HCT116 (cell line): ENCODE data around the gene KDM7A. TPM values are rescaled to one million over a fixed set of nuclear protein-coding genes. Genes with fewer than 3 reads are reported as not detected.

ENCODE experiments used
- ATAC-seq: fragments of 200-7000 bp; cut with Tn5 transposase; 2 replicates; pipeline ENCODE4 v1.9.1; 2020; ENCODE audit warnings: mild to moderate bottlenecking, moderate library complexity
- BruUV-seq: library from RNA; stranded (reverse); fragments of 400-500 nt; replicated peaks from 2 replicates; lab custom pipeline; 2021; lab: Mats Ljungman, UMichigan
- CTCF ChIA-PET: fragments of 300-600 bp; sonication (Branson Sonifier 250); formaldehyde crosslinking; loops from one replicate; lab custom pipeline; 2021; ENCODE audit warnings: antibody characterized with exemption; lab: Charles Lee
- POLR2A ChIA-PET: fragments of 300-600, 350-600 bp; sonication (Branson Sonifier 250); formaldehyde crosslinking; loops from one replicate; lab custom pipeline; 2021; ENCODE audit warnings: antibody characterized with exemption; lab: Charles Lee
- RAD21 ChIA-PET, 2 experiments: fragments of 300-600 bp; sonication (Branson Sonifier 250); formaldehyde crosslinking; loops; one replicate each; lab custom pipeline; 2023; ENCODE audit warnings: low total read pairs in 2 of 2; ENCODE audit not compliant: uncharacterized antibody in 2 of 2, unreplicated experiment in 2 of 2, low non-redundant PET in 1 of 2; lab: Charles Lee
- DNase-seq: peaks from one replicate; pipeline ENCODE4 v3.0.0-alpha.2; 2010; ENCODE audit warnings: low read depth, low spot score
- H2AFZ ChIP-seq: fragments of 200-600 bp; shearing (Covaris generic), sonication (generic); 2 replicates; pipeline ENCODE4 v1.6.1; 2017; ENCODE audit warnings: low read depth, mixed run types, mixed read lengths, antibody characterized with exemption, low read length; ENCODE audit not compliant: poor library complexity, severe bottlenecking
- H3K27ac ChIP-seq: 2 replicates; pipeline ENCODE4 v1.5.1; 2012; ENCODE audit warnings: low read depth, low read length
- H3K27me3 ChIP-seq: fragments of 200-600 bp; sonication (generic); 2 replicates; pipeline ENCODE4 v1.6.1; 2016; ENCODE audit warnings: mixed run types, low read length, mixed read lengths; ENCODE audit not compliant: insufficient read depth
- H3K36me3 ChIP-seq, 2 experiments: fragments of 200-500 bp in 1 of 2; fragments of 200-600 bp in 1 of 2; sonication (Bioruptor generic) in 1 of 2; sonication (generic) in 1 of 2; 2 replicates each; pipeline versions ENCODE4 v1.5.1 to v1.6.1; 2014 to 2016; ENCODE audit warnings: low read length in 2 of 2, inconsistent platforms in 1 of 2, mixed read lengths in 1 of 2, mixed run types in 1 of 2; ENCODE audit not compliant: insufficient read depth in 2 of 2, control insufficient read depth in 1 of 2
- H3K4me1 ChIP-seq, 2 experiments: fragments of 200-600 bp in 1 of 2; sonication (generic) in 1 of 2; 2 replicates each; pipeline versions ENCODE4 v1.5.1 to v1.6.1; 2012 to 2017; ENCODE audit warnings: low read length in 2 of 2, inconsistent platforms in 1 of 2, mild to moderate bottlenecking in 1 of 2, mixed read lengths in 1 of 2, mixed run types in 1 of 2, moderate library complexity in 1 of 2; ENCODE audit not compliant: insufficient read depth in 2 of 2, control insufficient read depth in 1 of 2
- H3K4me2 ChIP-seq: fragments of 200-600 bp; sonication (generic); 2 replicates; pipeline ENCODE4 v1.6.1; 2017; ENCODE audit warnings: mixed run types, low read length, mixed read lengths
- H3K4me3 ChIP-seq, 2 experiments: fragments of 200-600 bp in 1 of 2; sonication (generic) in 1 of 2; replicated peaks in 1 of 2; 2 replicates each; pipeline ENCODE4 v1.5.1; 2011 to 2016; ENCODE audit warnings: low read length in 2 of 2, control low read depth in 1 of 2, low read depth in 1 of 2, mild to moderate bottlenecking in 1 of 2, mixed read lengths in 1 of 2, mixed run types in 1 of 2
- H3K79me2 ChIP-seq: fragments of 200-600 bp; sonication (generic); 2 replicates; pipeline ENCODE4 v1.6.1; 2017; ENCODE audit warnings: mild to moderate bottlenecking, mixed run types, low read length, moderate library complexity, mixed read lengths; ENCODE audit not compliant: insufficient read depth
- H3K9ac ChIP-seq: fragments of 200-600 bp; sonication (generic); 2 replicates; pipeline ENCODE4 v1.6.1; 2016; ENCODE audit warnings: low read length, mixed read lengths
- H3K9me2 ChIP-seq: fragments of 200-600 bp; sonication (generic), shearing (Covaris generic); 2 replicates; pipeline ENCODE4 v1.6.1; 2017; ENCODE audit warnings: mixed run types, mild to moderate bottlenecking, moderate library complexity; ENCODE audit not compliant: insufficient read depth
- H3K9me3 ChIP-seq, 2 experiments: fragments of 200-500 bp in 1 of 2; fragments of 200-600 bp in 1 of 2; sonication (Bioruptor generic) in 1 of 2; sonication (generic) in 1 of 2; 2 replicates each; pipeline ENCODE4 v1.6.1; 2014 to 2017; ENCODE audit warnings: low read length in 2 of 2, mixed read lengths in 2 of 2, inconsistent platforms in 1 of 2, low read depth in 1 of 2, mild to moderate bottlenecking in 1 of 2, mixed run types in 1 of 2, moderate library complexity in 1 of 2; ENCODE audit not compliant: control insufficient read depth in 1 of 2, insufficient read depth in 1 of 2
- H4K20me1 ChIP-seq: fragments of 200-600 bp; sonication (generic), shearing (Covaris generic); 2 replicates; pipeline ENCODE4 v1.6.1; 2017; ENCODE audit warnings: mixed run types, mild to moderate bottlenecking, moderate library complexity; ENCODE audit not compliant: insufficient read depth
- CEBPB ChIP-seq: IDR thresholded peaks from 2 replicates; pipeline ENCODE4 v1.6.1; 2012; ENCODE audit warnings: low read depth
- CTCF ChIP-seq, 3 experiments: fragments of 200-600 bp in 1 of 3; sonication (generic) in 1 of 3; IDR thresholded peaks in 2 of 3; conservative IDR thresholded peaks in 1 of 3; 2 replicates each; pipeline ENCODE4 v1.5.1; 2012 to 2017; ENCODE audit warnings: low read depth in 2 of 3, low read length in 2 of 3, antibody characterized with exemption in 1 of 3, borderline replicate concordance in 1 of 3, control low read depth in 1 of 3, mild to moderate bottlenecking in 1 of 3, mixed read lengths in 1 of 3, mixed run types in 1 of 3, moderate library complexity in 1 of 3; ENCODE audit not compliant: insufficient read depth in 1 of 3
- EGR1 ChIP-seq: IDR thresholded peaks from 2 replicates; pipeline ENCODE4 v1.6.1; 2012; ENCODE audit warnings: low read depth
- EZH2phosphoT487 ChIP-seq: fragments of 200-600 bp; IDR thresholded peaks from 2 replicates; pipeline ENCODE4 v1.6.1; 2018; ENCODE audit warnings: antibody characterized with exemption, borderline replicate concordance
- JUND ChIP-seq: IDR thresholded peaks from 2 replicates; pipeline ENCODE4 v1.6.1; 2012
- MAX ChIP-seq: IDR thresholded peaks from 2 replicates; pipeline ENCODE4 v1.6.1; 2012
- POLR2AphosphoS5 ChIP-seq: IDR thresholded peaks from 2 replicates; pipeline ENCODE4 v1.6.1; 2011; ENCODE audit warnings: mild to moderate bottlenecking, low read depth, low read length, moderate library complexity
- SIN3A ChIP-seq: IDR thresholded peaks from 2 replicates; pipeline ENCODE4 v1.6.1; 2012; ENCODE audit warnings: low read depth
- TCF7L2 ChIP-seq: IDR thresholded peaks from 2 replicates; pipeline ENCODE4 v1.7.0; 2011; ENCODE audit warnings: borderline replicate concordance, inconsistent platforms; ENCODE audit not compliant: insufficient read depth, insufficient read length; ENCODE audit errors: extremely low read depth
- ZFX ChIP-seq: fragments of 450-650 bp; IDR thresholded peaks from 2 replicates; pipeline ENCODE4 v1.6.1; 2017
- intact Hi-C: fragments of 100-400 bp; cut with micrococcal nuclease; formaldehyde crosslinking; loops from 2 replicates; pipeline ENCODE4 v1.10.0; 2022
- total RNA-seq: library from RNA; stranded (reverse); gene quantifications from one replicate; pipeline ENCODE4 v1.2.1, GENCODE V29; 2021; ENCODE audit not compliant: unreplicated experiment

The KDM7A gene
- total RNA-seq, 1 experiment from 2014 or later, result 11.6 TPM

- ATAC-seq, result no peak
- no TSS peak for BruUV-seq
- H3K79me2 ChIP-seq, result no peaks in the 10 kb centered on the region; the same call in 1 of the 2 replicates
- H3K9ac ChIP-seq, result no peak overlapping the region
- peaks cover 9 to 11% of the 10 kb centered on the region in 2 experiments; a peak in 3 of 4 replicates for H3K4me1 ChIP-seq
- H3K9me2 ChIP-seq, result no peaks in the 10 kb centered on the region
- no peaks in the 10 kb centered on the region for H3K27me3 ChIP-seq
- ChIA-PET CTCF (no interaction called here), RAD21 (no interaction called here), POLR2A (no interaction called here)
- no peaks in the 10 kb centered on the region for H3K36me3 ChIP-seq
- no peak overlapping the region for H3K4me2 ChIP-seq
- no peak overlapping the region for H2AFZ ChIP-seq
- intact Hi-C loops, result no loop called here
- no peaks in the 10 kb centered on the region for H4K20me1 ChIP-seq
- no peak overlapping the region for H3K27ac ChIP-seq
- no peaks in the 10 kb centered on the region for H3K9me3 ChIP-seq
- no peak for DNase-seq
- no peak overlapping the region for H3K4me3 ChIP-seq
- TF ChIP-seq MAX (no peak), EGR1 (no peak), CEBPB (no peak), CTCF (IDR thresholded peaks at IDR 0.05 in 2 of 3, conservative IDR thresholded peaks at IDR 0.05 in 1 of 3; ENCODE audit: borderline replicate concordance in 1 of 3, insufficient read depth in 1 of 3, low read depth in 2 of 3, low read length in 2 of 3) (no peak), POLR2AphosphoS5 (no peak), ZFX (no peak), JUND (no peak), EZH2phosphoT487 (no peak), TCF7L2 (no peak), SIN3A (no peak)
Measured at GRCh38 chr7:140161047-140161446, 15.7 kb downstream of the KDM7A start.
